GM12864 (cell line): ENCODE data around the gene SLC26A8.

Experiments
- DNase-seq: peaks from one replicate; pipeline ENCODE4 v3.0.0-alpha.2; 2011; ENCODE audit warnings: low read depth
- H3K4me3 ChIP-seq: 2 replicates; pipeline ENCODE4 v1.5.1; 2011; ENCODE audit warnings: mild to moderate bottlenecking, low read depth, low read length, control low read depth
- CTCF ChIP-seq: IDR thresholded peaks from 2 replicates; pipeline ENCODE4 v1.5.1; 2011; ENCODE audit warnings: low read depth, mild to moderate bottlenecking, moderate library complexity, low read length, control low read depth, inconsistent platforms; ENCODE audit errors: missing control alignments

Gene SLC26A8

GRCh38 chr6:35905841-35906498 lies 118.5 kb downstream of the SLC26A8 start:
- no peak for DNase-seq
- TF ChIP-seq CTCF: no peak
- no peak overlapping the region for H3K4me3 ChIP-seq

- H3K4me3 ChIP-seq: no peak overlapping the region
- TF ChIP-seq CTCF: no peak
- DNase-seq: no peak
These were observed 119.2 kb downstream of the SLC26A8 start for GRCh38 chr6:35905141-35905785.

- no peak for DNase-seq
- TF ChIP-seq CTCF: no peak
These were observed 120.8 kb downstream of the SLC26A8 start for GRCh38 chr6:35903679-35904078.

GRCh38 chr6:35900448-35900847 lies 124.0 kb downstream of the SLC26A8 start:
- H3K4me3 ChIP-seq: no peak overlapping the region
- no peak for DNase-seq
- TF ChIP-seq CTCF: no peak

More at GRCh38 chr6:35903679-35904078, 120.8 kb downstream of the SLC26A8 start:
- no peak overlapping the region for H3K4me3 ChIP-seq

GRCh38 chr6:35898003-35898402 lies 126.4 kb downstream of the SLC26A8 start:
- DNase-seq: no peak
- no peak for TF ChIP-seq CTCF

GRCh38 chr6:35897486-35897885 lies 127.0 kb downstream of the SLC26A8 start:
- no peak for TF ChIP-seq CTCF
- no peak overlapping the region for H3K4me3 ChIP-seq
- no peak for DNase-seq

More at GRCh38 chr6:35898003-35898402, 126.4 kb downstream of the SLC26A8 start:
- no peak overlapping the region for H3K4me3 ChIP-seq

- DNase-seq: no peak
- H3K4me3 ChIP-seq: no peak overlapping the region
- TF ChIP-seq CTCF: no peak
These were observed 127.4 kb downstream of the SLC26A8 start for GRCh38 chr6:35897036-35897435.
